ENCODE measurements around the gene TUB. TPM values are rescaled to one million over a fixed set of nuclear protein-coding genes. Genes with fewer than 3 reads are reported as not detected.

Gene TUB
- under 0.01 and 0.10 TPM in 2 replicates for total RNA-seq (2014; rRNA removed; shearing (Covaris generic))

DNA sequence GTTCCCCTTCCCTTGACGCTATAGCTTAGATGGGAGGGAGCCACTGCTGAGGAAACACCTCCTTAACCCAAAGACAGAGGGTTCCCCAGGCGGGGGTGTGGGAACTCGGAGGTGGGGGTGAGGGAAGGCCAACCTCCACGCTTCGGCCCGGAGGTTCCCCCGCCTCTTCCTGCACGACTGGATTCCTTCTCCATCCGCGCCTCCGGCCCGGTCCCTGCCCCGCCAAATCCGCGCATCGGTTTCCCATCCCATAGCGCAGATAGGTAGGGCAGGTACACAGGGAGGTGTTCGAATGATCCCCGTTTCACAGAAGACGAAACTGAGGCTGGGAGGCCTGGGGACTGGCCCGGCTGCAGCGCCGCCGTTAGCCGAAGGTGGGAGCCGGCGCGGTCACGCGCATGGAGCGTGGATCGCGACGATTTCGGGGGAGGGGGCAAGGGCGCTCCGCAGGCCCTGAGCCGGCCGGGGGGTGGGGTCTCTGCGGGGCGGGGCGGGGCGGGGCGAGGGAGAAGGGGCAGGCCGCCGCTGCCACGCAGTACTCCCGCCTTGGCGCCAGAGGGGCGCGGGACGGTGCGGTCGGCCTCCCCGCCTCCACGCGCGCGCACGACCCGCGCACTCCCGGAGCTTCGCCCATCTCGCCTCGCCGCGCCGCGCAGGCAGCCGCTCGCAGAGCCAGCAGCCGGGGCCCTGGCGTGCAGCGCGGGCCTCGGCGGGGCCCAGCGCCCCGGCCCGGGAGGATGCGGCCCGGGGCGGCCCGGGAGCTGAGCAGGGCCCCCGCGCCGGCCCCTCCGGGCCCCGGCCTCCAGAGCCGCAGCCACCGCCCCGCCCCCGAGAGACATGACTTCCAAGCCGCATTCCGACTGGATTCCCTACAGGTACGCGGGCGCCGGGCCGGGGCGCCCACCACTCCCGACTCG, at the start of gene TUB:
TSS of gene TUB (plus strand) at position 538 of the 917 bp plus-strand sequence. CDS start at position 838, 300 bp downstream.
- DNase-seq (ENCODE audit: low read depth): no peak

- no peak for DNase-seq (ENCODE audit: low read depth)
These were observed 49.5 kb upstream of the TUB start for GRCh38 chr11:8031248-8032115.

DNA sequence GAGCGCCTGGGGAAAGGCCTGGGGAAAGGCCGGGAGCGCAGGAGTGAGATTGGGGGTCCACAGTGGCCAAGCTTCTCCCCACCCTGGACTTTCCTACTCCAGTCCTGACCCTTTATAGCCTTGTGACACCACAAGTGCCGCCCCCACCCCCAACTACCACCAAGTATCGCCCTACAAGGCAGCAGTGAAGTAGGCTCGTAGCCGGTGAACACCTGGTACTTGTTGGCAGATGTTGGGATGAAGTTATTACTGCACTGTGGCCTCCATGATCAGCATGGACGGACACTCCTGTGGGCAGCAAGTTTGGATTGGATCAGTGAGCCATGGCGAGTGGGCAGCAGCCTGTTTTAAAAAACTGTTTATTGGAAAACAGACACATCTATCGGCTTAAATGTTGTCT, 48.9 kb upstream of the TUB start:
- DNase-seq (ENCODE audit: low read depth): no peak

DNA sequence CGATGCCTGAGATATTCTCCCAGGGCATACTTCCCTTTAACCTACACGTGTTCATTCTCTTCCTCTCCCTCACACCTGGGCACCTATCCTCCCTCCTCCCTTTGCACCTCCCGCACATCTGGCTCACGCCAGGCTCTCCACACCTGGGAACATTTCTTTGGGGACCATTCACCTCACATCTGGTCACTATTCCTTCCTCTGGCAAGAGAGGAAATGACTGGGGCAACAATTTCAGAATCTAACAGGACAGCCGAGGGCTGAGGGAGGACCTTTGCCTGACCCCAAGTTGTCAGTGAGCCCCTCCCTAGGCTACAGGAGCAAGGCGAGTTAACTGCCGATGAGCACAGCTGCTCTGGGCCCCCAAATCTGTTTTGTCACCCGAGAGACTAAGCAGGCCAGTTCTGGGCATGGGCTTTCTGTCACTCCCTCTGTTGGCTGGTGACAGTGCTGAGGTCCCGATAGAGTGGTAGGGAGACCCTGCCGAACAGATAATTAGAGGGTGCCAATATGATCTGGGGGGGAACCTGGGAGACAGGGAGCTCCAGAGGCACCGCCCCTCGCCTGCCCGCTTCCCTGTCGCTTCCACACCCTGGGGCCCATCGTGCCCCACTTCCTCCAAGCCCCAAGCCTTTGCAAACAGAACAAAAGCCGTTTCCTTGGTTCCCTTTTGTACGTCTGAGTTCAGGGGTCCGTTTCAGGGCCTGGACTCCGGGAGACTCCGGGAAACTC, 48.3 kb upstream of the TUB start:
- no peak for DNase-seq (ENCODE audit: low read depth)

- peak; percentile 75 for DNase-seq (ENCODE audit: low read depth)
These were observed 47.5 kb upstream of the TUB start for GRCh38 chr11:8033305-8034105.

GRCh38 chr11:8034106-8034585, 46.9 kb upstream of the TUB start:
- DNase-seq (ENCODE audit: low read depth): no peak

- no peak for DNase-seq (ENCODE audit: low read depth)
These were observed 46.3 kb upstream of the TUB start for GRCh38 chr11:8034604-8035190.

- DNase-seq (ENCODE audit: low read depth): no peak
These were observed 45.7 kb upstream of the TUB start for GRCh38 chr11:8035200-8035855.

DNA sequence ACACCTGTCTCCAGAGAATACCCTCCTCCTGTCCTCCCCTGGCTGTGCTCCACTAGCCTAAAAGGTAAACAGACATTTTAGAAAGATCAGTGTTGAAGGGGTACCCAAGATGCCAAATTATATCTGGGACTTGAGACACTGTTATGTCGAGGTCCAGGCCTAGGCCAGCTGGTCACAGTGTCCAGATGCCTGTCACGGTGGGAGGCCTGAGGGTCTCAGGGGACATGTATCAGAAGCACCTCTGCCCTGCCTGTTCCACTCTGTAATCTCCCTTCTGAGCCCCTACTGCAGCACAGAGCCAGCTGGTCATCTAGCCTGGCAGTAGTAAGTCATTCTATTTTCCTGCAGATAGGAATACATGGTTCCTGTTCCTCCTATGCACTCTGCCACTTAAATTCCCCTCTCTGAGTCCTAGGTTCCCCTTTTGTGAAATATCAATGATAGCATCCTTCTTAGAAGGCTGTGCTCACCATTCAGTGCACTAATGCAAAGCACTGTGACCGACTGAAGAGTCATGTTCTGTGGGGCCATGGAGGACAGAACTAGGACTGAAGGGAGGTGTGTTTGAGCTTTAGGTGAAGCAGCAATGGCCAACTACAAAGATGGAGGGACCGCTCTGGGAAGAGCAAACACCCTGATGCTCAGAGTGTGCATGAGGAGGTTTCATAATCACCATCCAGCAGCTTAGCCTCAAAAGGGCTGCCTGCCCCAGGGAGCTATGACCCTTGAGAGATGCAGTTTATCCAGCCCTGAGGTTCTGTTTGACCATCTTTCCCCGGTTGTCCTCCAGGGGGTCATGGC, 44.8 kb upstream of the TUB start:
- DNase-seq (ENCODE audit: low read depth): no peak

- no peak for DNase-seq (ENCODE audit: low read depth)
These were observed 44.0 kb upstream of the TUB start for GRCh38 chr11:8036986-8037385.

GRCh38 chr11:8038393-8038792, 42.6 kb upstream of the TUB start:
- DNase-seq (ENCODE audit: low read depth): no peak

DNA sequence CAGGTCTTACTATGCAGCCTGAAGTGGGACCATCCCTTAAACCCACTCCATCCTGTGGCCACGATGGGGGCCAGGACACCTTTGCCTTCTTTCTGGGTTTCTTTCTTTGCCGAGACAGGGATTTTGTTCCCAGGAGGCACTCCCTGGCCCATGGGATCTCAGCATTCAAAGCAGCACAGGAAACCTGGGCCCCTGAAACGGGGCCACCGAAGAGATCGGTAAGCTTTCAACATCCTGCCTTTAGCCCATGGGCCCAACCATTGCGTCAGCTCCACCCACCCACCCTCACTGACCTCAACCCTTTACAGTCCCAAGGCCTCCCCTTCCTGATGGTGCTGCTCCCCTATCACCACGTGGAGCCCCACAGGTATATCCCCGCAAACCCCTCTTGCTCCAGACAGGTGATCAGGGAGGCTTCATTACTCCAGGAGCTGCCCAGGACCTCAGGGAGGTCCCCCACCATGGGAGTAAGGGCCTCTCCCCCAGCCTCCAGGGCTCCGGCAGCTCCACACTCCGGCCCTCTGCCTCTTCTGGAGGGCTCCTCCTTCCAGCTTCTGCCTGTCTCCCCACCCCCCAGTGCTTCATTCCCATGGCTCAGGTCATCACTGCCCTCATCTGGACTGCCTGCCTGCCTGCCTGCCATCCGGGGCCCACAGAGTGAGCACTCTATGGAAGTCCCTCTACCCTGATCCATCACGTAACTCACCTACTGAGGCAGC, 42.0 kb upstream of the TUB start:
- DNase-seq (ENCODE audit: low read depth): no peak

GRCh38 chr11:8039530-8040260, 41.3 kb upstream of the TUB start:
- no peak for DNase-seq (ENCODE audit: low read depth)

DNA sequence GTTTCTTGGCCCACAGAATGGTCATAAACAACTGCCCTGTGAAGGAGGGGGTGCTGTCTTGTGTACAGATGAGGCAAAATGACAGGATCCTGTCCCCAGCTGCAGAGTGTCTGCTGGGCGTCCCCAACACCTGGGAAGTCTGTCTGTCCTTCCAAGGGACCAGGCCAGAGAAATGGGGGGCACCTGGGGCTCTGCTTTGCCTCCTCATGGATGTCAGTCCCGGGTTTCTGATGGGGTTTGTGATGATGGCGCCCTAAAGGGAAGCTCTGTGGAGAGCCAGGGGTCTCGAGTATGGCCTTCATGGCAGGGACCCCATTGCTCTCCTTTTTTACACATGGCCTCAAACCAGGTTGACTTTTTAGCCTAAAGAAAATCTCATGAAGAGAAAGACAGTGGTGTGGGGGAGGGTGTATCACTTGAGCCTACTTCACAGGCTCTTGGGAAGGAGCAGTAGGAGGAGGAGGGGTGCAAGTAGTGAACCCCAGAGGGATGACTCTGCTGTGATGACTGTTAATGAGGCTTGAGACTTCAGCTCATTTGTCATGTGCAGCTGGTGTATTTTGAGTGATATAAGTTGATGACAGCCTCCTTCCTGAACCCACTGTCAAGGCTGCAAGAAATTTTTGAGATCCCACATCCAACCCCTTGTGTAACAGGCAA, 40.6 kb upstream of the TUB start:
- no peak for DNase-seq (ENCODE audit: low read depth)

- no peak for DNase-seq (ENCODE audit: low read depth)
These were observed 40.1 kb upstream of the TUB start for GRCh38 chr11:8040921-8041285.

DNA sequence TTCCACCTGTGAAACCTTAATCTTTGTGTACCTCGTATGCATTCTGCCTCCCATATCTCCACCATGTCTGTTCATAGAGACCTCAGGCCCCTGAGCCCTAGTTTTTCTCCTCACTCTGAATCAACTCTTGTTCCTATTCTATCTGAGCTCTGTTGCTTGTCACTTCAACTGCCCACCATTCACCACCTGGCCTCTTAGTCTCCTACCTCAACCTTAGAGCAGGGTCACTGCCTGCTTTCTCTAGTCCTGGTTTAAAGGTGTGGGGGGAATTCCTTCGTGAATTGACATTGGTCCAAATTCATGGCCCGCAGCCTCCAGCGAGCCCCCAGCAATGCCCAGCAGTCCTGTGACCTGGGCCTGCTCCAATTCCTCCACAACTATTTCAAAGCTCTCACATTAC, 39.4 kb upstream of the TUB start:
- DNase-seq (ENCODE audit: low read depth): no peak

DNA sequence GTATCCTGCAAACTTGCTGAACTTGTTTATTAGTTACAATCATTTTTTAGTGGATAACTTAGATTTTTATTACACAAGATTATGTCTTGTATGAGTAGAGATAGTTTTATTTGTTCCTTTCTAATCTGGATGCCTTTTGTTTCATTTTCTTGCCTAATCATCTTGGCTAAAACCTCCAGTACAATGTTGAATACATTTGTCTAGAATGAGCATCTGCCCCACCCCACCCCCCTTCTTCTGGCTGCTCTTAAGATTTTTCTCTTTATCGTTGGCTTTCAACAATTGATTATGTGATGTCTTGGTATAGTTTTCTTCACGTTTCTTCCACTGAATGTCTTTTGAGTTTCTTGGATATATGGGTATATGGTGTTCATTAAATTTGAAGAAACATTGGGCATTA, 37.3 kb upstream of the TUB start:
- DNase-seq (ENCODE audit: low read depth): no peak
